Sigmoid colon (tissue), 7 donors: Measurements from ENCODE around the gene RASAL1. TPM values are rescaled to one million over a fixed set of nuclear protein-coding genes. Genes with fewer than 3 reads are reported as not detected.

Source experiments
- DNase-seq: peaks from one replicate; pipeline ENCODE4 v3.0.0-alpha.2; 2019
- H3K27ac ChIP-seq, 4 donors: fragments of 200-600 bp; sonication (generic); one replicate each; pipeline ENCODE4 v1.5.1; 2016 to 2019; ENCODE audit warnings: mild to moderate bottlenecking in 1 of 4
- H3K27me3 ChIP-seq, 3 donors: fragments of 200-600 bp; sonication (generic); one replicate each; pipeline ENCODE4 v1.5.1; 2019; ENCODE audit warnings: mild to moderate bottlenecking in 1 of 3
- H3K36me3 ChIP-seq, 4 donors: fragments of 200-600 bp; sonication (generic); one replicate each; pipeline ENCODE4 v1.5.1; 2016 to 2019
- H3K4me1 ChIP-seq, 4 donors: fragments of 200-600 bp; sonication (generic); one replicate each; pipeline ENCODE4 v1.5.1; 2017 to 2019
- H3K4me3 ChIP-seq, 4 donors: fragments of 200-600 bp; sonication (generic); one replicate each; pipeline ENCODE4 v1.5.1; 2017 to 2019; ENCODE audit warnings: mild to moderate bottlenecking in 2 of 4, moderate library complexity in 1 of 4
- H3K9me3 ChIP-seq, 4 donors: fragments of 200-600 bp in 3 of 4; sonication (generic) in 3 of 4; one replicate each; pipeline versions ENCODE4 v1.5.1 to v1.6.1; 2013 to 2019
- CTCF ChIP-seq, 4 experiments: fragments of 450-650 bp in 3 of 4; fragments of 200-600 bp in 1 of 4; IDR thresholded peaks; one replicate each; pipeline ENCODE4 v1.5.1; 2016 to 2019; ENCODE audit warnings: antibody characterized with exemption in 4 of 4, mild to moderate bottlenecking in 3 of 4, moderate library complexity in 2 of 4
- EP300 ChIP-seq, 4 donors: sonication (generic); formaldehyde crosslinking; IDR thresholded peaks; one replicate each; pipeline ENCODE4 v1.6.1; 2017; ENCODE audit warnings: antibody characterized with exemption in 4 of 4
- POLR2A ChIP-seq, 2 donors: fragments of 450-650 bp; IDR thresholded peaks; one replicate each; pipeline ENCODE4 v1.6.1; 2016; ENCODE audit warnings: antibody characterized with exemption in 2 of 2, mild to moderate bottlenecking in 2 of 2, moderate library complexity in 2 of 2
- POLR2AphosphoS5 ChIP-seq, 4 donors: sonication (generic); formaldehyde crosslinking; IDR thresholded peaks; one replicate each; pipeline ENCODE4 v1.6.1; 2017; ENCODE audit warnings: antibody characterized with exemption in 4 of 4
- WGBS, 2 donors: extraction: QIAGEN DNeasy Blood & Tissue Kit; methylation state at CpG; one replicate each; pipeline ENCODE4 v1.1.7; 2013; 5-methylcytosine and 5-hydroxymethylcytosine counted together
- intact Hi-C: fragments of 100-400 bp; cut with DNase I; formaldehyde crosslinking; loops from one replicate; pipeline ENCODE4 v1.15.1; 2023
- polyA plus RNA-seq, 3 donors: library from polyadenylated mRNA; stranded (reverse); fragments of 200-250 nt; gene quantifications; one replicate each; pipeline ENCODE4 v1.2.3, GENCODE V29; 2013
- total RNA-seq, 4 donors: library from RNA; depleted of rRNA; stranded (reverse); fragments of >200 nt; gene quantifications; one replicate each; pipeline ENCODE4 v1.1.0, GENCODE V29; 2016
- donor health status: healthy with polysubstance abuse.
- donor health status: Bipolar disorder and iron deficiency.
- donor health status: healthy.

The RASAL1 gene
- total and polyA plus RNA-seq, 7 donors = under 0.01 to 10.5 (median 3.0) TPM; not detected in 2

DNA sequence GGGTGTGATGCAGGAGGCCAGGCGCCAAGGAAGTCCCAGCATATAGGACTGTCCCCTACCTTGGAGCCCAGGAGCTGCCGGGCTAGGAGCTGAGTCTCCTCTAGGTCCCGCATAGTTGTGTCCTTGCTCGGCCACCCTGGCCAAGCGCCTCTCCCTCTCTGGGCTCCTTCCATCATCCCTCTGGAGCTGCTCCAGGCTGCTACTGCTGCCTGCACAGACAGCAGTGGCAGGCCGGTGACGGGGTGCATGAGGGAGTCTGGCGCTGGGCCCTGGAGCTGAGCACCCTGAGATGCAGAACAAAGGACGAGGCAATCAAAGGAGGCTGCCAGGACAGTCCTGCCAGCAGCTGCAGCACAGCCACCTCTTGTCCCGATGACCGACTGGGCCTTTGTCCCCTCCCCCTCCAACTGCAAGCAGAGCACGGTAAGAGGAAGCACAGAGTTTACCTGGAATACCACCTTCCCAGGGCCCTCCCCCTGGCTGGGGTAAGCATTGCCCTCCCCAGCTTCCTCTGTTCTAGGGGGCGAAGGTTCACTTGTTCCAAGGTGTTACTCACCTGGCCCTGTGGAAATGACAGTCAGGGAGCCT lies 68.7 kb downstream of the RASAL1 start:
- WGBS, 2 donors = 57 to 72% methylated on average over 13 of the region's 13 CpGs
- no peak for TF ChIP-seq POLR2A (IDR thresholded peaks at IDR 0.05)
- no peak for TF ChIP-seq EP300 (IDR thresholded peaks at IDR 0.05)
- TF ChIP-seq CTCF (IDR thresholded peaks at IDR 0.05) = no peak
- no peak for TF ChIP-seq POLR2AphosphoS5 (IDR thresholded peaks at IDR 0.05)
- no peak for DNase-seq
- intact Hi-C loops = no loop called here
- Histone ChIP-seq H3K4me1 (no peaks in the 10 kb centered on the region), H3K36me3 (no peaks in the 10 kb centered on the region), H3K27me3 (peaks cover 6 to 40% (median 16%) of the 10 kb centered on the region in 3 donors), H3K4me3 (no peak overlapping the region), H3K9me3 (no peaks in the 10 kb centered on the region), H3K27ac (no peak overlapping the region)

DNA sequence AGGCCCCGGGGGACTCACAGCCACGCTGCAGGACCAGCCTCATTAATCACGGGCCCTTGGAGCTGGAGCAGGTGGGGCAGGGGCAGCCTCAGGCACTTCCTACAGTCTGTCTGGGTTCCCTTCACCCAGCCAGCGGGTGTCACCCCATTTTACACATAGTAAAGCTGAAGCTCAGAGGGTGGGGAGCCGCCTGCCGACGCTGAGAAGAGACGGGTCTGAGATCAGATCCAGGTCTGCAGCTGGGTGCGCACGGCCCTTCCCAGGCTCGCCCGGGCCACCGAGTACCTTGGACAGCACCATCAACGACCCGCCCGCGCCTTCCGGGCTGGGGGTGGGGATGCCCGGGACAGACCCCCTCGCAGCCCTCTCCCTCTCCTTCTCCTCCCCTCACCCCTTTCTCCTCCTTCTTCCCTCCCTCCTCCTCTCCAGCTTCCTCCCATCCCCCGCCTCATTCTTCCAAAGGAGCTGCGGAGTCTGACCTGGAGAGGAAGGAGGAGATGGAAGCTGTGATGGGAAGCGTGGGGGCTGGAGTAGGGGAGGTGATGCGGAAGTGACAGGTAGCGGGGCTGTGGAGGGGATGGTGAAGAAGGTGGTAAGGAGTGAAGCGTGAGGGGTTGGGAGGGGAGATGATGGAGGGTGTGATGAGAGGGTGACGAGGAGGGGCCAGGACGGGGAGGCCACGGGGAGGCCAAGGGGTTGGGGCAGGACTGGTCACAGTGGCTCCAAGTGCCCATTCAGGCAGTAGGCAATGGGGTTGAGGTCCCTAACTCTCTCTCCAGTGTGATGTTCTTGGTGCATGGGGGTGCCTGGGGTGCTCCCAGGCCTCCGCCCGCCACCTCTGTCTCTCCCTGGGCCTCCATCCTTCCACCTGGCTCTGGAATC lies 70.2 kb downstream of the RASAL1 start:
- H3K4me3 ChIP-seq = no peak overlapping the region
- TF ChIP-seq POLR2AphosphoS5 (IDR thresholded peaks at IDR 0.05) = no peak
- no peak for TF ChIP-seq EP300 (IDR thresholded peaks at IDR 0.05)
- no peak for TF ChIP-seq CTCF (IDR thresholded peaks at IDR 0.05)
- no peak for TF ChIP-seq POLR2A (IDR thresholded peaks at IDR 0.05)
- 25 to 37% methylated on average over 31 of the region's 31 CpGs for WGBS, 2 donors
- no peak for DNase-seq
- H3K27ac ChIP-seq = no peak overlapping the region
- H3K36me3 ChIP-seq = no peaks in the 10 kb centered on the region
- peaks cover 6 to 46% (median 16%) of the 10 kb centered on the region in 3 donors for H3K27me3 ChIP-seq
- H3K4me1 ChIP-seq = no peaks in the 10 kb centered on the region
- no peaks in the 10 kb centered on the region for H3K9me3 ChIP-seq
- intact Hi-C loops = no loop called here

DNA sequence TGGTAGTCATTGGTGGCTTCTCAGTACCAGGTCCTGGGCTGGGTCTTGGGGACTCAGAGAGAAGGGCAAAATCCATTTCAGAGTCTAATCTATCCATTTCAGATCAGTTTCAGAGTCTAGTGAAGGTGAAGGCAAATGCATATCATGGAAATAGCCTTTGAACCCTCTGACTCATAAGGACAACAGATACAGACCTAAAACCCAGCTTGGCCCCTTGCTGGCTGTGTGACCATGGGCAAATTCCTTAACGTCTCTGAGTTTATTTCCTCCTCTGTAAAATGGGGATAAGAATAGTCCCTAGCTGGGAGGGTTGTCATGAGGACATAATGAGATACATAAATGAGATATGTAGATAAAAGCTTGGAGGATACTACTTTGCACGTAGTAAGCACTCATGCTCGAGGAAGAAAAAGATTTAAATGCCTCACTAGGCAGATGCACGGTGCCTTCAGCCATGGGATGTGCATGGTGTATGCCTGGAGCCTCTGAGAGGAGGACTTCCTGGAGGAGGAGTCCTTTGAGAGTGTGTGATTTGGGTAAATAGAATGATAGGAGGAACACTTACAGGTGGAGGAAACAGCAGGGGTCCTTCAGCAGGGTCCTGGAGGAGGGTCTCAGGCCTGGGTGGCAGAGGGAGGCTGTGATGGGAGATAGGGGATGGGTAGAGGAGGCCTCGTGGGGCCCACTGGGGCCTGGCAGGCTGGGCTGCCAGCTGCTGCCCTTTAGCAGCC lies 71.0 kb downstream of the RASAL1 start:
- H3K27me3 ChIP-seq = peaks cover 6 to 46% (median 16%) of the 10 kb centered on the region in 3 donors
- H3K4me3 ChIP-seq = no peak overlapping the region
- no peak overlapping the region for H3K27ac ChIP-seq
- no peak for DNase-seq
- WGBS, 2 donors = 42 to 55% methylated on average over 5 of the region's 5 CpGs
- intact Hi-C loops = no loop called here
- H3K4me1 ChIP-seq = no peaks in the 10 kb centered on the region
- H3K9me3 ChIP-seq = no peaks in the 10 kb centered on the region
- no peaks in the 10 kb centered on the region for H3K36me3 ChIP-seq
- no peak for TF ChIP-seq POLR2A (IDR thresholded peaks at IDR 0.05)
- TF ChIP-seq EP300 (IDR thresholded peaks at IDR 0.05) = no peak
- no peak for TF ChIP-seq CTCF (IDR thresholded peaks at IDR 0.05)
- no peak for TF ChIP-seq POLR2AphosphoS5 (IDR thresholded peaks at IDR 0.05)

GRCh38 chr12:113063396-113064350 lies 71.9 kb downstream of the RASAL1 start:
- TF ChIP-seq POLR2A (IDR thresholded peaks at IDR 0.05) (no peak), CTCF (IDR thresholded peaks at IDR 0.05) (no peak), POLR2AphosphoS5 (IDR thresholded peaks at IDR 0.05) (no peak), EP300 (IDR thresholded peaks at IDR 0.05) (no peak)
- no peak for DNase-seq
- H3K27ac ChIP-seq = no peak overlapping the region
- peaks cover 6 to 51% (median 17%) of the 10 kb centered on the region in 3 donors for H3K27me3 ChIP-seq
- no peak overlapping the region for H3K4me3 ChIP-seq
- H3K9me3 ChIP-seq = no peaks in the 10 kb centered on the region
- WGBS, 2 donors = 77 to 85% methylated on average over 9 of the region's 9 CpGs
- no peaks in the 10 kb centered on the region for H3K4me1 ChIP-seq
- H3K36me3 ChIP-seq = no peaks in the 10 kb centered on the region
- intact Hi-C loops = no loop called here
